ENCODE measurements around the gene LRRC4C. TPM values are rescaled to one million over a fixed set of nuclear protein-coding genes. Genes with fewer than 3 reads are reported as not detected.

Gene LRRC4C
- polyA plus RNA-seq, 1 donor from 2014 or later = 24.3 TPM

GRCh38 chr11:40095446-40095845, 1364.0 kb downstream of the LRRC4C start:
- H3K27ac ChIP-seq (ENCODE audit: low read length) = no peak overlapping the region
- no peaks in the 10 kb centered on the region for H3K9me2 ChIP-seq (ENCODE audit: insufficient read depth, low read length)
- H3K4me2 ChIP-seq (ENCODE audit: low read length) = no peak overlapping the region
- no peak overlapping the region for H3K9ac ChIP-seq (ENCODE audit: low read length)
- no peaks in the 10 kb centered on the region for H3K9me3 ChIP-seq (ENCODE audit: low read length)
- no peak overlapping the region for H2AFZ ChIP-seq (ENCODE audit: low read depth, low read length)
- H3F3A ChIP-seq (ENCODE audit: insufficient read depth, low read length, poor library complexity, severe bottlenecking) = no peaks in the 10 kb centered on the region
- H3K79me2 ChIP-seq (replicated peaks; ENCODE audit: insufficient read depth, low read length) = no peaks in the 10 kb centered on the region
- no peaks in the 10 kb centered on the region for H3K36me3 ChIP-seq (ENCODE audit: insufficient read depth, low read length)
- no peak overlapping the region for H3K4me3 ChIP-seq (ENCODE audit: low read length)
- H3K27me3 ChIP-seq (ENCODE audit: insufficient read depth, low read depth, low read length) = no peaks in the 10 kb centered on the region
- TF ChIP-seq TAF1 (IDR thresholded peaks at IDR 0.05; ENCODE audit: low read depth) (no peak), CTCF (IDR thresholded peaks at IDR 0.05; ENCODE audit: poor library complexity, severe bottlenecking) (no peak), REST (IDR thresholded peaks at IDR 0.05; ENCODE audit: borderline replicate concordance) (no peak), POLR2AphosphoS5 (IDR thresholded peaks at IDR 0.05) (no peak), RAD21 (conservative IDR thresholded peaks at IDR 0.05) (no peak), EP300 (conservative IDR thresholded peaks at IDR 0.05; ENCODE audit: poor library complexity, severe bottlenecking) (no peak)
- H4K20me1 ChIP-seq (ENCODE audit: insufficient read depth) = no peaks in the 10 kb centered on the region

GRCh38 chr11:40094954-40095353, 1364.5 kb downstream of the LRRC4C start:
- Histone ChIP-seq H3K36me3 (ENCODE audit: insufficient read depth, low read length) (no peaks in the 10 kb centered on the region), H3K9me3 (ENCODE audit: low read length) (no peaks in the 10 kb centered on the region), H3K4me3 (ENCODE audit: low read length) (no peak overlapping the region), H3K27me3 (ENCODE audit: insufficient read depth, low read depth, low read length) (no peaks in the 10 kb centered on the region), H3K27ac (ENCODE audit: low read length) (no peak overlapping the region), H2AFZ (ENCODE audit: low read depth, low read length) (no peak overlapping the region), H3K9me2 (ENCODE audit: insufficient read depth, low read length) (no peaks in the 10 kb centered on the region), H3F3A (ENCODE audit: insufficient read depth, low read length, poor library complexity, severe bottlenecking) (no peaks in the 10 kb centered on the region), H3K79me2 (replicated peaks; ENCODE audit: insufficient read depth, low read length) (no peaks in the 10 kb centered on the region), H4K20me1 (ENCODE audit: insufficient read depth) (no peaks in the 10 kb centered on the region), H3K4me2 (ENCODE audit: low read length) (no peak overlapping the region), H3K9ac (ENCODE audit: low read length) (no peak overlapping the region)
- TF ChIP-seq EZH2 (IDR thresholded peaks at IDR 0.05; ENCODE audit: borderline replicate concordance, insufficient read depth, low read length, poor library complexity, severe bottlenecking) (no peak), SMC3 (conservative IDR thresholded peaks at IDR 0.05; ENCODE audit: poor library complexity) (no peak), CTCF (IDR thresholded peaks at IDR 0.05; ENCODE audit: poor library complexity, severe bottlenecking) (no peak), EP300 (conservative IDR thresholded peaks at IDR 0.05; ENCODE audit: poor library complexity, severe bottlenecking) (no peak), TAF1 (IDR thresholded peaks at IDR 0.05; ENCODE audit: low read depth) (no peak), RAD21 (conservative IDR thresholded peaks at IDR 0.05) (no peak), REST (IDR thresholded peaks at IDR 0.05; ENCODE audit: borderline replicate concordance) (no peak), POLR2AphosphoS5 (IDR thresholded peaks at IDR 0.05) (no peak), MXI1 (conservative IDR thresholded peaks at IDR 0.05; ENCODE audit: poor library complexity, severe bottlenecking) (no peak)

Data from neural cell (in vitro differentiated cells).